WI38 (cell line): ENCODE results near the gene B4GALNT3.

Source experiments
- H3K4me3 ChIP-seq: 2 replicates; pipeline ENCODE4 v1.5.1; 2011; ENCODE audit warnings: low read depth, mild to moderate bottlenecking, control low read depth, low read length
- TF ChIP-seq, protein P1 (sequence below): IDR thresholded peaks from 2 replicates; pipeline ENCODE4 v1.5.1; 2012; ENCODE audit warnings: low read depth, mild to moderate bottlenecking, control low read depth, low read length

The B4GALNT3 gene

DNA sequence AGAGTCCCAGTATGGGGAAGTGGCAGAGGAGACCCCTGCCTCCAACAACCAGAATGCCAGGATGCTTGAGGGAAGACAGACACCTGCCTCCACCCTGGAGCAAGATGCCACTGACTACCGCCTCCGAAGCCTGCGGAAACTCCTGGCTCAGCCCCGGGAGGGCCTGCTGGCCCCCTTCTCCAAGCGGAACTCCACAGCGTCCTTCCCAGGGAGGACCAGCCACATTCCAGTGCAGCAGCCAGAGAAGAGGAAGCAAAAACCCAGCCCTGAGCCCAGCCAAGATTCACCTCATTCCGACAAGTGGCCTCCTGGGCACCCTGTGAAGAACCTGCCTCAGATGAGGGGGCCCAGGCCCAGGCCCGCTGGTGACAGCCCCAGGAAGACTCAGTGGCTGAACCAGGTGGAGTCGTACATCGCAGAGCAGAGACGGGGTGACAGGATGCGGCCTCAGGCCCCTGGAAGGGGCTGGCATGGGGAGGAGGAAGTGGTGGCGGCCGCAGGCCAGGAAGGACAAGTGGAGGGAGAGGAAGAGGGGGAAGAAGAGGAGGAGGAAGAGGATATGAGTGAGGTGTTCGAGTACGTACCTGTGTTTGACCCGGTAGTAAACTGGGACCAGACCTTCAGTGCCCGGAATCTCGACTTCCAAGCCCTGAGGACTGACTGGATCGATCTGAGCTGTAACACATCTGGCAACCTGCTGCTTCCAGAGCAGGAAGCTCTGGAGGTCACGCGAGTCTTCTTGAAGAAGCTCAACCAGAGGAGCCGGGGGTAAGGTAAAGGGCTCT, 93.7 kb downstream of the B4GALNT3 start:
- TF ChIP-seq, protein P1, sequence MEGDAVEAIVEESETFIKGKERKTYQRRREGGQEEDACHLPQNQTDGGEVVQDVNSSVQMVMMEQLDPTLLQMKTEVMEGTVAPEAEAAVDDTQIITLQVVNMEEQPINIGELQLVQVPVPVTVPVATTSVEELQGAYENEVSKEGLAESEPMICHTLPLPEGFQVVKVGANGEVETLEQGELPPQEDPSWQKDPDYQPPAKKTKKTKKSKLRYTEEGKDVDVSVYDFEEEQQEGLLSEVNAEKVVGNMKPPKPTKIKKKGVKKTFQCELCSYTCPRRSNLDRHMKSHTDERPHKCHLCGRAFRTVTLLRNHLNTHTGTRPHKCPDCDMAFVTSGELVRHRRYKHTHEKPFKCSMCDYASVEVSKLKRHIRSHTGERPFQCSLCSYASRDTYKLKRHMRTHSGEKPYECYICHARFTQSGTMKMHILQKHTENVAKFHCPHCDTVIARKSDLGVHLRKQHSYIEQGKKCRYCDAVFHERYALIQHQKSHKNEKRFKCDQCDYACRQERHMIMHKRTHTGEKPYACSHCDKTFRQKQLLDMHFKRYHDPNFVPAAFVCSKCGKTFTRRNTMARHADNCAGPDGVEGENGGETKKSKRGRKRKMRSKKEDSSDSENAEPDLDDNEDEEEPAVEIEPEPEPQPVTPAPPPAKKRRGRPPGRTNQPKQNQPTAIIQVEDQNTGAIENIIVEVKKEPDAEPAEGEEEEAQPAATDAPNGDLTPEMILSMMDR: no peak

DNA sequence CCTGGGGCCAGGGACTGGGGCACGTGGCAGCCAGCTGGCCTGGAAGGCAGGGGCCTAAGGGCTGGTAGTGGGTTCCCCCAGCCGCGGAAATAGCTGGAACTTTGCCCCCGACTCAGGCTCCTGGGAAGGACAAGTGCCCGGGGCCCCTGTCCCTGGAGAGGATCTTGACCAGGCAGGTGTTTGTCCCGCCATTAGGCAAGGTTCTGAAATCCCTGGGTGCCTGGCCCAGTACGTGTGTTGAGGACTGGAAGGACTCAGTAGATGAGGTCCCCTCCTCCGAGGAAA, 94.2 kb downstream of the B4GALNT3 start:
- TF ChIP-seq, protein P1: no peak
- no peak overlapping the region for H3K4me3 ChIP-seq

More for the DNA sequence above, 93.7 kb downstream of the B4GALNT3 start:
- no peak overlapping the region for H3K4me3 ChIP-seq

DNA sequence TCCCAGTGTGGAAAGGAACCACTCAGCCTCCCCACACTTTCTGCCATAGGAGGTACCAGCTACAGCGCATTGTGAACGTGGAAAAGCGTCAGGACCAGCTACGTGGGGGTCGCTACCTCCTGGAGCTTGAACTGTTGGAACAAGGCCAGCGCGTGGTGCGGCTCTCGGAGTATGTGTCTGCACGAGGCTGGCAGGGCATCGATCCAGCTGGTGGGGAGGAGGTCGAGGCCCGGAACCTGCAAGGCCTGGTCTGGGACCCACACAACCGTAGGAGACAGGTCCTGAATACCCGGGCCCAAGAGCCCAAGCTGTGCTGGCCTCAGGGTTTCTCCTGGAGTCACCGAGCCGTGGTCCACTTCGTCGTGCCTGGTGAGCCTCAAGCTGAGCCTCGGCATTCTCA, 96.8 kb downstream of the B4GALNT3 start:
- TF ChIP-seq, protein P1: no peak
- H3K4me3 ChIP-seq: no peak overlapping the region

DNA sequence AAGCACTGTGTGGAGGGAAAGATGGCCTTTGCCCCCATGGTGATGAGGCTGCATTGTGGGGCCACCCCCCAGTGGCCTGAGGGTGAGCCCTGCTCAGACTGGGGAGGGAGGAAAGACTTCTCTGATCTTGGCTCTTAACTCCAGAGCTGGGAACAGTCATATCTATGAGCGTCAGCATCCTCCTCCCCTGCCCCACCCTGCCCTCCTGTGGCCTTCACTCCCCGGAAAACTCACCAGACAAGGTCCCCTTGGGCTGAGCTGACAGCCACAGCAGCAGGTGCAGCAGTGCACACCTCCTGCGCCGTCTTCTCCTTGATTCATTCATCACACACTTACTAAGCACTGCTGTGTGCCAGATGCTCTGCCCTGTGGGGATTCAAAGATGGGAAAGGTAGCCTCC, 98.8 kb downstream of the B4GALNT3 start:
- TF ChIP-seq, protein P1: no peak
- no peak overlapping the region for H3K4me3 ChIP-seq

DNA sequence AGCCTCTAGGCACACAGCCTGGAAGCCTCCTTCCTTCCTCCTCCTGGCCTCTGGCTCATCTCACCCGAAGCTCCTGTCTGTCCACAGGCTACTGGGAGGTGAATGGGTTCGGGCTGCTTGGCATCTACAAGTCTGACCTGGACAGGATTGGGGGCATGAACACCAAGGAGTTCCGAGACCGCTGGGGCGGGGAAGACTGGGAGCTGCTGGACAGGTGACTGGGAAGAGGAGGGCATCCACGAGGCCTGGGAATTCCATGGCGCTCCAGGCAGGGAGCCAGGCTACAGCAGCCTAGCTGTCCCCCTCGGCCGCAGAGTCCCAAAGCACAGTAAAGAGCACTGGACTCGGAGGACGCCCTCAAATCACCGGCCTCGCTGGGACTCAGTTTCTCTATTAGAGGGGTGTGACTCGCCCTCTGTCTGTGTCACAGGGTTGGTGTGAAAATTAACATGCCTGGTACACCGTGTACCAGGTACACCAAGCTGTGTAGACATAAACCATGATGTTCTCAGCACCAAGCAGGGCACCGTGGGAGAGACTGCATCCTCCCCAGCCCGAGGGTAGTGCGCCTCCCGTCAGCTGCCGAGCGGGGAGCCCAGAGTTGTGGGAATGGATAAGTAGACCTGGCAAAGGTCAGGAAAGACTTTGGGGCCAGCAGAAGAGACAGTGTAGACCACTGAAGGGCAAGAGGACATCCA, 99.6 kb downstream of the B4GALNT3 start:
- no peak overlapping the region for H3K4me3 ChIP-seq
- TF ChIP-seq, protein P1: no peak

DNA sequence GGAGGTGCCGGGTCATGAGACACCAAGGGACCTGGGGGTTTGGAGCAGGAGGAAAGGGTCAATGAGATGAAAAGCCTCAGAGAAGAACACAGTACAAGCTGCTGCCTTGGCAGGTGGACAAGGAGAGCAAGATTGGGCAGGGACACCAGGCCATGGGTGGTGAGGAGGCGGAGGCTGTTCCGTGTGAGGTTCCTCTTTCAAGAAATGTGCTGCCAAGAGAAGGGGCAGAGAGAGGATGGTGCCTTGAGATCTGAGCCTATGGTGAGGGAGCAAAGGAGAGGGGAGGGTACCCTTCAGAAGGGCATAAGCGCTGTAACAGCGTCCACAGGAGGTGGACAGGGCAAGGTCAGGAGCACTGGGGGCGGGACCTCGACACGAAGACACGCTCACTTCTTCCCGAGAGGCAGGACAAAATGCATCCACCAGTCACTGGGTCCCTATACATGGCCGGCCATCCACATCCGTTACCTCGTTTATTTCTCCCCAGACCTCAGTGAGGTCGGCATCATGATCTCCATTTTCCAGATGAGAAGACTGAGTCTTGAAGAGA, 100.2 kb downstream of the B4GALNT3 start:
- H3K4me3 ChIP-seq: no peak overlapping the region
- TF ChIP-seq, protein P1: no peak
